BLaER1 treated with 17β-estradiol and CSF1 and Interleukin-3, amounts not matched to agents 10 nM and 100 nM (cell line): Measurements from ENCODE around the gene KBTBD13.

Experiments used
- H3K27ac ChIP-seq, 11 experiments: shearing (Covaris generic); formaldehyde crosslinking; 2 replicates each; pipeline ENCODE4 v1.8.1; 2022
- H3K27me3 ChIP-seq, 11 experiments: shearing (Covaris generic); formaldehyde crosslinking; 2 replicates each; pipeline ENCODE4 v1.8.1; 2022
- H3K36me3 ChIP-seq, 11 experiments: shearing (Covaris generic); formaldehyde crosslinking; 2 replicates each; pipeline ENCODE4 v1.8.1; 2022
- H3K4me1 ChIP-seq, 10 experiments: shearing (Covaris generic); formaldehyde crosslinking; 2 replicates each; pipeline ENCODE4 v1.8.1; 2022
- H3K4me2 ChIP-seq, 11 experiments: shearing (Covaris generic); formaldehyde crosslinking; 2 replicates each; pipeline ENCODE4 v1.8.1; 2022
- H3K4me3 ChIP-seq, 10 experiments: shearing (Covaris generic); formaldehyde crosslinking; 2 replicates each; pipeline ENCODE4 v1.8.1; 2022
- H3K9ac ChIP-seq, 11 experiments: shearing (Covaris generic); formaldehyde crosslinking; 2 replicates each; pipeline ENCODE4 v1.8.1; 2022
- H3K9me3 ChIP-seq, 11 experiments: shearing (Covaris generic); formaldehyde crosslinking; replicated peaks in 1 of 11; 2 replicates each; pipeline ENCODE4 v1.8.1; 2022
- H4K20me1 ChIP-seq, 11 experiments: shearing (Covaris generic); formaldehyde crosslinking; 2 replicates each; pipeline ENCODE4 v1.8.1; 2022
- Cebpa-rat ChIP-seq, 11 experiments: shearing (Covaris generic); IDR thresholded peaks; 2 replicates each; pipeline ENCODE4 v1.8.1; 2022

KBTBD13 gene

DNA sequence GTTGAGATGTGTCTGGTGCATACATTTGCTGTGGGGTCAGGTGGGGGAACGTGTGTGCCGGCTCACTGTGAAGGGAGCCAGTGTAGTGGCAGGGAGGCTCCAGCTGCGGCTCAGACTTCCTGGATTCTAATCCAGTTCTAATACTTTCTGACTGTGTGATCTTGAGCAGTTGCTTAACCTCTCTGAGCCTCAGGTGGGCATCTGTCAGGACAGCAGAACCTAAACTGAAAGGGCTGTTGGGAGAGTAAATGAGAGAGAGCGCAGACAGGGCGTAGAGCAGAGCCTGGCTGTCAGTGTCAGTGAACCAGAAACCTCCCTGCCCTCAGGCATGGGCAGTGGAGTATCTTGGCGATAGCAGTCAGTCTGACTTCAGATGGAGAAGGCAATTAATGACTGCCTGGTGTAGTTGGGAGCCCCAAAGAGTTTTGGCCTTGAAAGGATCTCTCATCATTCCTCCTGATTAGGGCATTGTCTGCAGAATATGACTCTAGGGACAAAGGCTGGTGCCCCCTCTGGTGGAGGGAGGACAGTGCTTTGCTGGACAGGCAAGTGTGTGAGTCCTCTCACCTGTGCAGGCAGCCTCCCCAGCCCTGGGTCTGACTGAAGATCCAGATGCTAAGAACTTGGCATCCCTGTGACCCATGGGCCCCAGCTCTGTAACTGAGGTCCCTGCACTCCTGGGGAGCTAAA lies 9.6 kb downstream of the KBTBD13 start:
- Histone ChIP-seq H3K4me1 (peaks cover 7 to 37% (median 29%) of the 10 kb centered on the region in 10 experiments), H4K20me1 (peaks cover 0 to 32% (median 0%) of the 10 kb centered on the region in 11 experiments; a peak in 2 of 22 replicates), H3K27ac (no peak overlapping the region), H3K4me3 (no peak overlapping the region), H3K27me3 (no peaks in the 10 kb centered on the region), H3K9ac (no peak overlapping the region; a peak in 1 of 22 replicates), H3K36me3 (no peaks in the 10 kb centered on the region), H3K4me2 (no peak overlapping the region), H3K9me3 (no peaks in the 10 kb centered on the region)
- no peak for TF ChIP-seq Cebpa-rat (IDR thresholded peaks at IDR 0.05)

DNA sequence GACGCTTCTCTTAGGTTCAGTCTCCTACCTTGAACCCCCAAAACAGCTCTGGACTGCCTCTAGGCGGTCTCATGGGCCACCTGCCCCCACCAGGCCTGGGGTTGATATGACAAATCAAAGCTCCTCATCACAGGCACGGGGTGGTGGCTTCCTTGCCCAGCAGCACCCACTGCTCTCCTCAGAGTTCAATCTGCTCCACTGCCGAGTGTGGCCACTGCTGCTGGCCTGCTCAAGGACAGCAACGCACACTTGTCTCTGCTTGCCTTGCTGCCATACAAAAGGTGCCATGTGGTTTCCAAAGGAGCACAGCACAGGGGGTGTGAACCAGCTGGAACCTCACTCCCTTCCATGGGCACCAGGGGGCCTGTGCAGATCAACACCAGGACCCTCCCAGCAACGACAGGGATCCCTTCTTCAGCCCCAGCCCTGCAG lies 10.2 kb downstream of the KBTBD13 start:
- Histone ChIP-seq H4K20me1 (peaks cover 0 to 32% (median 0%) of the 10 kb centered on the region in 11 experiments; a peak in 2 of 22 replicates), H3K27ac (no peak overlapping the region), H3K4me1 (peaks cover 7 to 36% (median 26%) of the 10 kb centered on the region in 10 experiments), H3K27me3 (no peaks in the 10 kb centered on the region), H3K36me3 (no peaks in the 10 kb centered on the region), H3K4me2 (no peak overlapping the region), H3K9ac (no peak overlapping the region; a peak in 1 of 22 replicates), H3K4me3 (no peak overlapping the region), H3K9me3 (no peaks in the 10 kb centered on the region)
- no peak for TF ChIP-seq Cebpa-rat (IDR thresholded peaks at IDR 0.05)

DNA sequence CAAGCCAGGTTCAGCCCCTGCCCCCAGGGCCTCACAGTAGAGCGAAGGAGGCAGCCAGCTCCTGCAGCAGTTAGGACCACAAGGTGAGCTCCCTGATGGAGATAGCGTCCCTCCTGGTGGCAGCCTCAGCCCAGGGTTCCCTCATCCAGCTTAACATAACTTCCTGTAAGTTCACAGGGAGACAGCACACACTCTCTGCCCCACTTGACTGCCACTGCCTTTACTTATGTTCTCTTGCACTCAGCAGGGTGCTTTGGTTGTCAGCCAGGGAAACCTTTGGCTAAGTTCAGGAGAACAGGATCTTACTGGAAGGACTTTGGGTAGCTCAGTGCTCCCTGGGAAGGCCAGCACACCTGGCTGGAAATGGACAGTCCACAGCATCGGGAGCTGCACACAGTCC lies 10.9 kb downstream of the KBTBD13 start:
- Histone ChIP-seq H4K20me1 (peaks cover 0 to 32% (median 0%) of the 10 kb centered on the region in 11 experiments; a peak in 2 of 22 replicates), H3K9me3 (no peaks in the 10 kb centered on the region), H3K36me3 (no peaks in the 10 kb centered on the region), H3K27me3 (no peaks in the 10 kb centered on the region), H3K4me1 (peaks cover 3 to 29% (median 19%) of the 10 kb centered on the region in 10 experiments), H3K9ac (no peak overlapping the region), H3K27ac (no peak overlapping the region), H3K4me3 (no peak overlapping the region), H3K4me2 (no peak overlapping the region)
- TF ChIP-seq Cebpa-rat (IDR thresholded peaks at IDR 0.05), result no peak

DNA sequence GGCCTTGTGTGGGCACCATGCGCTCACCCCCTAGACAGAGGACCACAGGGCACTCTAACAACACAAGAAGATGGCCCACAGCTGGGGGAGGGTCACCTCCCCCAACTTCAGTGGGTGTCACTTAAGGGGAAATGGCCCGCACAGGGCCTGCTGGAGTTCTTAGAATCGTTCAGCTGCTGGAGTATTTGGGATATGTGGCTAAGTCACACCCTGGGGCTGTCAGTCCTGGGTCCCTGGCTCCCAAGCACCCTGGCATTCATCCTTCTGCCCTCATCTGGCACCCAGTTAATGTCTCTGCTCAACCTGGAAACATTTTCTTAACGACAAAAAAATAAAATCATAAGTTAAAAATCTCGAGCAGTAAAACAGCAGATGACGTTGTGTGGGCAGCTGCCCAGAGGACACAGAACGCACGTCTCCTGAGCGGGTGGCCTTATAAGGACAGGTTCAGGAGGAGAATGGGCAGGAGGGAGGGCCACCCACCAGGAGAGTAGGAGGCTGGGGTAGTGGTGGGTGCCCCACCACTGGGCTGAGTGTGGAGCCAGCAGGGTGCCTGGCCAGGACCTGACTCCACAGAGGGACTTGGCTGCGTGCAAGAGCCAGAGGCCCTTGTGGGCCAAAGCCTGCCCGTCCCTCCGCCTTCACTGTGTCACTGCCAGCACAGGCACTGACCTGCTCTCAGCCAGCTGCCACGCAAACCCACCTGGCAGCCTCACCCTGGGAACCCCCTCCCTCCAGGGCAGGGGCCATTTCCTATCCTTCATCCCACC lies 11.5 kb downstream of the KBTBD13 start:
- H3K9ac ChIP-seq, result no peak overlapping the region; a peak in 1 of 22 replicates
- H3K4me2 ChIP-seq, result no peak overlapping the region
- no peak overlapping the region for H3K27ac ChIP-seq
- H3K4me1 ChIP-seq, result peaks cover 0 to 22% (median 12%) of the 10 kb centered on the region in 10 experiments; a peak in 14 of 20 replicates
- H3K36me3 ChIP-seq, result peaks cover 0 to 6% (median 0%) of the 10 kb centered on the region in 11 experiments; a peak in 4 of 22 replicates
- H3K9me3 ChIP-seq, result no peaks in the 10 kb centered on the region
- no peaks in the 10 kb centered on the region for H3K27me3 ChIP-seq
- H4K20me1 ChIP-seq, result peaks cover 0 to 32% (median 0%) of the 10 kb centered on the region in 11 experiments; a peak in 2 of 22 replicates
- no peak for TF ChIP-seq Cebpa-rat (IDR thresholded peaks at IDR 0.05)
- H3K4me3 ChIP-seq, result no peak overlapping the region

DNA sequence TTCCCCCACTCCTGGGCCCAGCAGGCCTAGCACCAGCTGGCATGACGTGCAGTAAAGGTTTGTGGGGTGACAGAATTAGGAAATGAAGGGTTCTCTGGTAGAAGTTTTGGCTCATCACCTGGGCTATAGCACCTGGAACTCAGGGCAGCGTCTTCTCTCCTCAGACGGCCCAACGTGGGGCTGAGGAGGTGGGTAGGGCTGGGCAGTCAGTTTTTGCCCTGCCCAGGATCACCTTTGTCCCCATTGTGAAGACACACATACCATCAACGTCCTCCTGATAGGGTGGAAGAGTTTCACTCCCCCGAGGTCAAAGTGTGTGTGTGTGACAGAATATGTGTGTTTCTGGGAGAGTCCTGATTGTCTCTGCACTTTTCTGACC lies 12.1 kb downstream of the KBTBD13 start:
- no peak overlapping the region for H3K4me3 ChIP-seq
- H4K20me1 ChIP-seq, result peaks cover 0 to 32% (median 0%) of the 10 kb centered on the region in 11 experiments; a peak in 2 of 22 replicates
- H3K27ac ChIP-seq, result no peak overlapping the region
- peaks cover 0 to 10% (median 0%) of the 10 kb centered on the region in 11 experiments; a peak in 4 of 22 replicates for H3K36me3 ChIP-seq
- no peak overlapping the region; a peak in 1 of 22 replicates for H3K9ac ChIP-seq
- no peak for TF ChIP-seq Cebpa-rat (IDR thresholded peaks at IDR 0.05)
- H3K27me3 ChIP-seq, result no peaks in the 10 kb centered on the region
- no peak overlapping the region for H3K4me2 ChIP-seq
- H3K4me1 ChIP-seq, result peaks cover 0 to 21% (median 11%) of the 10 kb centered on the region in 10 experiments; a peak in 14 of 20 replicates
- H3K9me3 ChIP-seq, result no peaks in the 10 kb centered on the region

DNA sequence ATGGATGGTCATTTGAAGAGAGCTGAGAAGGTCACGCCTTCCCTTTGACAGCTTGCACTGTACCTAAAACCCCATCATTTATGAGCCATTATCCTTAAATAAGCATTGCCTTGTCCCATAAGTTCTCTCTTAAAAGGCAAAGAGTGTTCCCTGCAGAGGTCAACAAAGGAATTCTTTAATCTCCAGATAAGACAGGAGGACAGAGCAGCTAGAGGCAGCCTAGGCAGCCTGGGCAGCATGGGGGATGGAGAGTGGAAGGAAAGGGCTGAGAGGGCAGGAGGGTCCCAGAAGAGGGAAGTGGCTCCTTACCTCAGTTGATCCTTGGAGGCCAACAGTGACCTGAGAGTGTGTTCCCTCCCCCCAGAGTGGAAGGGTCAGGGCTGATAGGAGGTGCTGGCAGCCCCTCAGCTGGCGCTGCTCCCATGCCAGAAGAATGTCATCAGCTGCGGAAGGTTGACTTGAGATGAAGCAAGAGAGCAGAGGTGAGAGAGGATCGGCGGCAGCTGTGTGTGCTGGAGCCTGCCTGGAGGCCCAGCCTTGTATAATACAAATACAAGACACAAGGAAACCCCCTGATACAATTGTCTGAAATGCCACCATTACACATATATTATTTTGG lies 12.8 kb downstream of the KBTBD13 start:
- no peak for TF ChIP-seq Cebpa-rat (IDR thresholded peaks at IDR 0.05)
- Histone ChIP-seq H4K20me1 (peaks cover 0 to 32% (median 0%) of the 10 kb centered on the region in 11 experiments; a peak in 2 of 22 replicates), H3K4me3 (no peak overlapping the region), H3K36me3 (peaks cover 0 to 10% (median 0%) of the 10 kb centered on the region in 11 experiments; a peak in 4 of 22 replicates), H3K4me2 (no peak overlapping the region), H3K27me3 (no peaks in the 10 kb centered on the region), H3K9me3 (no peaks in the 10 kb centered on the region), H3K4me1 (peaks cover 0 to 21% (median 11%) of the 10 kb centered on the region in 10 experiments; a peak in 14 of 20 replicates), H3K9ac (no peak overlapping the region), H3K27ac (no peak overlapping the region)

DNA sequence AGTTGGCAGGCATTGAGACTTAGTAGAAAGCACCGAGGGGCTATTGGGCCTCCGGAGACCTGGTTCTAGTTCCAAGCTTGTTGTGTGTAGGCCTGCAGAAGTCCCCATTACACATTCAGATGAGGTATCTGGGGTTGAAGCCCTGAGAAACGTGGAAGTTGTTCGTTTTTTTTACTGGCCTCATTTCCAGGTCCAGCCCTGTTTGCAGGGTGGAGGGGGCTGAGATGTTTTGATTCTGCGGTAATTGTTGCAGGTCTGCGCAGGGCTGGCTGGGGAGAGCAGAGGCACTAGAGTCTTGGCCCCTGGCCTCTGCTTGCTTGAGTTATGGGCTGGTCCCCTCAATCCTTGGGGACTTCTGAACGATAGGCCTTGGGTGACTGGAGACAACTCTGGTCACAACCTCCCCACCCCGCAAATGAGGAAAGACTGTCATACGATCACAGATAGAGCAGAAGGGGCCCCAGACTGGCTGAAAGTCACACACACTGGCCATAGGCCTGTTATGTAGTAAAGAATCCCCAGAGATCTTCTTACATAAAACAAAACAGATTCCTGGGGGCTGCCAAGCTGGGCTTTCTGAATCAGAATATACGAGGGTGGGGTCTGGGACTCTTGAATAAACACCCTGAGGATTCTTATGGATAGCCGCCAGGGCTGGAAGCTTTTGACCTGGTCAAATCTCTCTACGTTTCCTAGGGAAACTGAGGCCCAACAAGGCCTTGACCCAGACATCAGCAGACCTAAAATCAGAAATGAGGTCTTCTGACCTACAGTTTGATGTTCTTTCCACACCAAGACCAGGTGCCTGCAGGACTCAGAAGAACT lies 15.6 kb downstream of the KBTBD13 start:
- no peak for TF ChIP-seq Cebpa-rat (IDR thresholded peaks at IDR 0.05)
- no peaks in the 10 kb centered on the region for H3K27me3 ChIP-seq
- no peaks in the 10 kb centered on the region for H3K4me1 ChIP-seq
- H3K36me3 ChIP-seq, result peaks cover 0 to 23% (median 6%) of the 10 kb centered on the region in 11 experiments; a peak in 12 of 22 replicates
- H3K9me3 ChIP-seq, result no peaks in the 10 kb centered on the region
- H3K4me2 ChIP-seq, result no peak overlapping the region
- no peak overlapping the region for H3K4me3 ChIP-seq
- peaks cover 0 to 47% (median 0%) of the 10 kb centered on the region in 11 experiments; a peak in 3 of 22 replicates for H4K20me1 ChIP-seq
- no peak overlapping the region for H3K9ac ChIP-seq
- H3K27ac ChIP-seq, result no peak overlapping the region
